Heart left ventricle (tissue), 16 donors: ENCODE measurements around the gene CFAP300. TPM values are rescaled to one million over a fixed set of nuclear protein-coding genes. Genes with fewer than 3 reads are reported as not detected.

Experiments
- ATAC-seq, 4 donors: fragments of 200-7000 bp; cut with Tn5 transposase; one replicate each; pipeline ENCODE4 v1.9.1; 2020 to 2022; ENCODE audit warnings: moderate library complexity in 4 of 4, mild to moderate bottlenecking in 3 of 4, moderate number of reproducible peaks in 1 of 4
- DNase-seq, 5 donors: peaks; one replicate each; pipeline ENCODE4 v3.0.0-alpha.2; 2020
- H3K27ac ChIP-seq, 12 donors: fragments of 200-600 bp; sonication (generic) in 4 of 12; one replicate each; pipeline versions ENCODE4 v1.5.0 to v1.8.0; 2016 to 2022; ENCODE audit warnings: mild to moderate bottlenecking in 2 of 12
- H3K27me3 ChIP-seq, 9 donors: fragments of 200-600 bp; sonication (generic) in 2 of 9; one replicate each; pipeline versions ENCODE4 v1.5.1 to v1.8.0; 2016 to 2022; ENCODE audit warnings: mild to moderate bottlenecking in 3 of 9
- H3K36me3 ChIP-seq, 9 donors: fragments of 200-600 bp; sonication (generic) in 2 of 9; one replicate each; pipeline versions ENCODE4 v1.5.0 to v1.8.0; 2018 to 2022; ENCODE audit warnings: mild to moderate bottlenecking in 2 of 9
- H3K4me1 ChIP-seq, 12 donors: fragments of 200-600 bp; sonication (generic) in 4 of 12; one replicate each; pipeline versions ENCODE4 v1.5.0 to v1.8.0; 2016 to 2022; ENCODE audit warnings: mild to moderate bottlenecking in 3 of 12
- H3K4me3 ChIP-seq, 12 donors: fragments of 200-600 bp; sonication (generic) in 4 of 12; one replicate each; pipeline versions ENCODE4 v1.5.0 to v1.8.0; 2017 to 2022; ENCODE audit warnings: mild to moderate bottlenecking in 9 of 12, moderate library complexity in 4 of 12
- H3K9me3 ChIP-seq, 12 donors: fragments of 200-600 bp; sonication (generic) in 4 of 12; one replicate each; pipeline versions ENCODE4 v1.5.0 to v1.8.0; 2016 to 2022; ENCODE audit warnings: mild to moderate bottlenecking in 1 of 12
- CTCF ChIP-seq, 12 donors: fragments of 200-600 bp; sonication (generic) in 4 of 12; IDR thresholded peaks; one replicate each; pipeline versions ENCODE4 v1.5.0 to v1.8.0; 2018 to 2022; ENCODE audit warnings: antibody characterized with exemption in 12 of 12, mild to moderate bottlenecking in 5 of 12
- POLR2A ChIP-seq, 2 donors: fragments of 450-650 bp; IDR thresholded peaks; one replicate each; pipeline ENCODE4 v1.6.1; 2017; ENCODE audit warnings: antibody characterized with exemption in 2 of 2, mild to moderate bottlenecking in 2 of 2, moderate library complexity in 2 of 2
- WGBS, 4 donors: extraction: QIAGEN DNeasy Blood & Tissue Kit in 2 of 4; methylation state at CpG; one replicate each; pipeline versions ENCODE4 v1.1.5 to v1.1.7; 2013 to 2018; 5-methylcytosine and 5-hydroxymethylcytosine counted together
- intact Hi-C, 10 donors: fragments of 100-400 bp; cut with DNase I; formaldehyde crosslinking; loops; one replicate each; pipeline versions ENCODE4 v1.11.1 to v1.14.2; 2022
- polyA plus RNA-seq, 2 donors: library from polyadenylated mRNA; stranded (reverse); fragments of 200-250 nt; gene quantifications; one replicate each; pipeline ENCODE4 v1.2.3, GENCODE V29; 2013
- total RNA-seq, 9 donors: library from RNA; depleted of rRNA in 2 of 9; stranded (reverse); fragments of >200 nt in 2 of 9; fragmentation: NEBNext Ultra II Directional in 3 of 9; extraction: Animal tissue kit (Norgen Biotek cat#: 25700) in 3 of 9; gene quantifications; one replicate each; pipeline versions ENCODE4 v1.1.0 to v1.2.4, GENCODE V29; 2016 to 2023
- donor health status: ischemic (EF 13 %, LVEDD 7.1; RV severe dilation, severe dysfunction).
- donor health status: healthy with polysubstance abuse.
- donor health status: DM: no; HTN: yes; CAD: no.
- donor health status: DM: no; HTN: no; CAD: no.
- donor health status: ischemic (EF 25% LVEDD 6.9; RV normal size, moderate dysfunction).
- donor health status: ischemic (EF 25% LVEDD 5.7; RV mildly dilated, moderate dysfunction).
- donor health status: healthy.
- donor health status: DM: yes; HTN: yes; CAD: no.
- donor health status: ischemic (EF 35%, LVEDD 5.7; RV mildly dilated, moderate dysfunction).
- donor health status: nonischemic (EF 11% LVEDD 7.7; RV severe dilation, severe dysfunction).
- donor health status: DM: yes; HTN: yes; CAD: no.
- donor health status: PGD.
- donor health status: ischemic (EF 29% LVEDD 5.4; RV normal size, mild dysfunction).
- donor health status: nonischemic (EF 23%, LVEDD 6.1; RV moderate dilation, normal function).

The CFAP300 gene
- total and polyA plus RNA-seq, 11 donors: 0.15 to 0.83 (median 0.50) TPM; not detected in 2

GRCh38 chr11:102108734-102109440, 61.6 kb downstream of the CFAP300 start:
- TF ChIP-seq POLR2A (IDR thresholded peaks at IDR 0.05) (no peak), CTCF (IDR thresholded peaks at IDR 0.05) (no peak)
- intact Hi-C loops: loop anchor here in 3 of 10 donors (2.0 to 10.0 kb wide), 4 partner anchors 98 to 194 kb away; partner anchors contain the start of genes ANGPTL5 (in 1 of the 3) and CEP126 (in 1 of the 3)
- H3K4me1 ChIP-seq: peaks cover 0 to 25% (median 13%) of the 10 kb centered on the region in 12 donors

GRCh38 chr11:102109896-102110760, 62.9 kb downstream of the CFAP300 start, which contains the start of gene YAP1:
Gene YAP1 (plus strand): TSS chr11:102110447. CDS start chr11:102110849, 402 bp downstream.
- Histone ChIP-seq H3K27ac (peak within 1 kb of the TSS; percentile 88 to 98 (median 96)), H3K9me3 (no peaks in the 10 kb centered on the region), H3K4me1 (peaks cover 0 to 35% (median 21%) of the 10 kb centered on the region in 12 donors), H3K4me3 (peak within 1 kb of the TSS; percentile 66 to 98 (median 84)), H3K27me3 (peaks cover 0 to 50% (median 0%) of the 10 kb centered on the region in 9 donors), H3K36me3 (peaks cover 0 to 12% (median 0%) of the 10 kb centered on the region in 9 donors)
- intact Hi-C loops: loop anchor here (1.0 to 10.0 kb wide), 13 partner anchors 37 to 237 kb away; partner anchors contain the start of genes ANGPTL5 (in 1 of the 10), BIRC2 (in 1 of the 10) and CEP126 (in 1 of the 10)
- 0 to 1% (median 1%) methylated on average over 64 to 104 of the region's 104 CpGs for WGBS, 4 donors
- ATAC-seq (peak; percentile 75 to 94 (median 86)), DNase-seq (peak; percentile 89 to 93 (median 92))
- TF ChIP-seq CTCF (IDR thresholded peaks at IDR 0.05) (peak in 1 of 12 donors; percentile 13), POLR2A (IDR thresholded peaks at IDR 0.05) (peak in 1 of 2 donors; percentile 57)

More at GRCh38 chr11:102108734-102109440, 61.6 kb downstream of the CFAP300 start:
- peaks cover 0 to 48% (median 0%) of the 10 kb centered on the region in 9 donors for H3K27me3 ChIP-seq
- H3K27ac ChIP-seq: peak overlapping the region in 7 of 12 donors; percentile 94 to 98 (median 96)
- no peak for DNase-seq
- ATAC-seq: no peak
- no peaks in the 10 kb centered on the region for H3K9me3 ChIP-seq
- WGBS, 4 donors: 67 to 71% (median 70%) methylated on average over 3 of the region's 3 CpGs
- H3K36me3 ChIP-seq: peaks cover 0 to under 1% (median 0%) of the 10 kb centered on the region in 9 donors
- H3K4me3 ChIP-seq: peak overlapping the region in 4 of 12 donors; percentile 66 to 89 (median 80)

- Histone ChIP-seq H3K27me3 (peaks cover 0 to 55% (median 0%) of the 10 kb centered on the region in 9 donors), H3K9me3 (no peaks in the 10 kb centered on the region), H3K36me3 (peaks cover 0 to 18% (median 0%) of the 10 kb centered on the region in 9 donors), H3K4me1 (peaks cover 0 to 41% (median 27%) of the 10 kb centered on the region in 12 donors), H3K4me3 (peak overlapping the region; percentile 66 to 98 (median 84)), H3K27ac (peak overlapping the region; percentile 88 to 98 (median 96))
- ATAC-seq (no peak), DNase-seq (no peak)
- intact Hi-C loops: loop anchor here in 9 of 10 donors (1.0 to 10.0 kb wide), 10 partner anchors 37 to 236 kb away; partner anchors contain the start of gene BIRC2 (in 1 of the 9)
- TF ChIP-seq CTCF (IDR thresholded peaks at IDR 0.05) (no peak), POLR2A (IDR thresholded peaks at IDR 0.05) (no peak)
- 0 to 3% (median 0%) methylated on average over 12 to 31 of the region's 31 CpGs; no CpG with 5 or more reads in 1 of the 4 donors for whole genome bisulfite sequencing, 4 donors
Observed at GRCh38 chr11:102110761-102111010, 63.4 kb downstream of the CFAP300 start.
